H9 (cell line): ENCODE data around the gene CAVIN2. TPM values are rescaled to one million over a fixed set of nuclear protein-coding genes. Genes with fewer than 3 reads are reported as not detected.

Experiments
- DNase-seq: peaks from one replicate; pipeline ENCODE4 v3.0.0-alpha.2; 2017
- H2AFZ ChIP-seq: one replicate; pipeline ENCODE4 v1.6.1; 2013; ENCODE audit warnings: mild to moderate bottlenecking, low read length, control low read depth, moderate library complexity
- H2AK5ac ChIP-seq: 2 replicates; pipeline ENCODE4 v1.6.1; 2013; ENCODE audit warnings: low read length, control low read depth, mixed read lengths; ENCODE audit not compliant: insufficient read length
- H2BK120ac ChIP-seq: one replicate; pipeline ENCODE4 v1.6.1; 2013; ENCODE audit warnings: low read depth, mild to moderate bottlenecking, low read length, control low read depth, inconsistent platforms; ENCODE audit not compliant: poor library complexity, severe bottlenecking
- H2BK12ac ChIP-seq: 2 replicates; pipeline ENCODE4 v1.6.1; 2013; ENCODE audit warnings: low read length, control low read depth, mixed read lengths, low read depth; ENCODE audit not compliant: insufficient read length
- H2BK15ac ChIP-seq: 2 replicates; pipeline ENCODE4 v1.6.1; 2013; ENCODE audit warnings: low read depth, low read length, control low read depth
- H2BK20ac ChIP-seq: one replicate; pipeline ENCODE4 v1.6.1; 2013; ENCODE audit warnings: low read depth, mild to moderate bottlenecking, low read length, control low read depth, inconsistent platforms; ENCODE audit not compliant: poor library complexity, severe bottlenecking
- H2BK5ac ChIP-seq: 2 replicates; pipeline ENCODE4 v1.6.1; 2013; ENCODE audit warnings: low read length, control low read depth, mixed read lengths; ENCODE audit not compliant: insufficient read length
- H3K14ac ChIP-seq: 2 replicates; pipeline ENCODE4 v1.6.1; 2013; ENCODE audit warnings: low read length, control low read depth; ENCODE audit not compliant: insufficient read depth
- H3K18ac ChIP-seq: 2 replicates; pipeline ENCODE4 v1.6.1; 2013; ENCODE audit warnings: low read depth, mild to moderate bottlenecking, mixed read lengths, low read length, control low read depth; ENCODE audit not compliant: insufficient read length
- H3K23ac ChIP-seq: 2 replicates; pipeline ENCODE4 v1.6.1; 2013; ENCODE audit warnings: low read length, control low read depth, mixed read lengths, low read depth; ENCODE audit not compliant: insufficient read length
- H3K23me2 ChIP-seq: 2 replicates; pipeline ENCODE4 v1.6.1; 2013; ENCODE audit warnings: low read depth, mild to moderate bottlenecking, mixed read lengths, low read length, control low read depth; ENCODE audit not compliant: insufficient read length, poor library complexity, severe bottlenecking
- H3K27ac ChIP-seq: 2 replicates; pipeline ENCODE4 v1.5.1; 2013; ENCODE audit warnings: low read length, control low read depth, mixed read lengths, low read depth; ENCODE audit not compliant: insufficient read length
- H3K27me3 ChIP-seq: 2 replicates; pipeline ENCODE4 v1.6.1; 2013; ENCODE audit warnings: low read length, control low read depth, inconsistent platforms; ENCODE audit not compliant: insufficient read depth
- H3K4ac ChIP-seq: 2 replicates; pipeline ENCODE4 v1.6.1; 2013; ENCODE audit warnings: low read depth, mild to moderate bottlenecking, control low read depth, inconsistent platforms, low read length, moderate library complexity
- H3K4me1 ChIP-seq: 2 replicates; pipeline ENCODE4 v1.6.1; 2013; ENCODE audit warnings: low read length, control low read depth, inconsistent platforms; ENCODE audit not compliant: insufficient read depth
- H3K4me2 ChIP-seq: 2 replicates; pipeline ENCODE4 v1.6.1; 2013; ENCODE audit warnings: low read length, control low read depth, mixed read lengths; ENCODE audit not compliant: insufficient read length, insufficient read depth
- H3K56ac ChIP-seq: 2 replicates; pipeline ENCODE4 v1.6.1; 2013; ENCODE audit warnings: low read depth, mild to moderate bottlenecking, mixed read lengths, low read length, control low read depth; ENCODE audit not compliant: insufficient read length
- H3K79me1 ChIP-seq: 2 replicates; pipeline ENCODE4 v1.6.1; 2013; ENCODE audit warnings: low read depth, mild to moderate bottlenecking, moderate library complexity, low read length, control low read depth, inconsistent platforms; ENCODE audit not compliant: insufficient read depth, poor library complexity, severe bottlenecking
- H3K79me2 ChIP-seq: 2 replicates; pipeline ENCODE4 v1.6.1; 2013; ENCODE audit warnings: low read length, control low read depth, inconsistent platforms; ENCODE audit not compliant: insufficient read depth
- H3K9ac ChIP-seq: 2 replicates; pipeline ENCODE4 v1.6.1; 2013; ENCODE audit warnings: low read length, control low read depth, mixed read lengths; ENCODE audit not compliant: insufficient read length; ENCODE audit errors: extremely low read depth
- H3K9me3 ChIP-seq: one replicate; pipeline ENCODE4 v1.6.1; 2013; ENCODE audit warnings: low read depth, low read length, inconsistent platforms; ENCODE audit not compliant: control insufficient read depth
- H3T11ph ChIP-seq: one replicate; pipeline ENCODE4 v1.6.1; 2013; ENCODE audit warnings: mild to moderate bottlenecking, low read length, control low read depth, inconsistent platforms
- H4K20me1 ChIP-seq: one replicate; pipeline ENCODE4 v1.6.1; 2013; ENCODE audit not compliant: control insufficient read depth, insufficient read length, insufficient read depth
- H4K5ac ChIP-seq: 2 replicates; pipeline ENCODE4 v1.6.1; 2013; ENCODE audit warnings: low read depth, mild to moderate bottlenecking, mixed read lengths, low read length, control low read depth; ENCODE audit not compliant: insufficient read length
- H4K8ac ChIP-seq: replicated peaks from 2 replicates; pipeline ENCODE4 v1.6.1; 2013; ENCODE audit warnings: low read length, control low read depth, mixed read lengths, low read depth; ENCODE audit not compliant: insufficient read length
- H4K91ac ChIP-seq: 2 replicates; pipeline ENCODE4 v1.6.1; 2013; ENCODE audit warnings: low read depth, mild to moderate bottlenecking, moderate library complexity, mixed read lengths, low read length, control low read depth; ENCODE audit not compliant: insufficient read length
- H3K27ac Mint-ChIP-seq, 3 experiments: 2 replicates in 2 of 3; 3 replicates in 1 of 3; pipeline ENCODE4 v1.8.0; 2020 to 2021; ENCODE audit warnings: mixed read lengths in 3 of 3, mild to moderate bottlenecking in 1 of 3, moderate library complexity in 1 of 3
- H3K27me3 Mint-ChIP-seq: 2 replicates; pipeline ENCODE4 v1.8.0; 2021; ENCODE audit warnings: low read depth, mild to moderate bottlenecking, moderate library complexity, mixed read lengths
- H3K36me3 Mint-ChIP-seq, 3 experiments: 2 replicates in 2 of 3; 3 replicates in 1 of 3; pipeline ENCODE4 v1.8.0; 2020 to 2021; ENCODE audit warnings: low read depth in 3 of 3, mixed read lengths in 3 of 3; ENCODE audit not compliant: insufficient read depth in 1 of 3
- H3K4me1 Mint-ChIP-seq, 2 experiments: 2 replicates each; pipeline ENCODE4 v1.8.0; 2020; ENCODE audit warnings: mixed read lengths in 2 of 2
- H3K4me3 Mint-ChIP-seq, 2 experiments: 2 replicates in 1 of 2; 3 replicates in 1 of 2; pipeline ENCODE4 v1.8.0; 2020 to 2021; ENCODE audit warnings: mild to moderate bottlenecking in 2 of 2, mixed read lengths in 2 of 2, moderate library complexity in 1 of 2
- H3K9me3 Mint-ChIP-seq, 2 experiments: 2 replicates in 1 of 2; 3 replicates in 1 of 2; pipeline ENCODE4 v1.8.0; 2020; ENCODE audit warnings: mild to moderate bottlenecking in 2 of 2, mixed read lengths in 2 of 2, moderate library complexity in 1 of 2
- CTCF ChIP-seq: fragments of 200-600 bp; sonication (generic); conservative IDR thresholded peaks from 3 replicates; pipeline ENCODE4 v1.8.0; 2021; ENCODE audit warnings: antibody characterized with exemption, mild to moderate bottlenecking
- WGBS: extraction: QIAGEN DNeasy Blood & Tissue Kit; methylation state at CpG from one replicate; pipeline ENCODE4 v1.1.7; 2013; ENCODE audit warnings: missing lambda C conversion rate, low lambda C conversion rate, mixed read lengths; ENCODE audit not compliant: insufficient read length; ENCODE audit errors: extremely low coverage; 5-methylcytosine and 5-hydroxymethylcytosine counted together
- total RNA-seq: library from RNA; stranded (reverse); gene quantifications from 2 replicates; pipeline ENCODE4 v1.2.1, GENCODE V29; 2021

CAVIN2 gene
- total RNA-seq, 1 experiment from 2014 or later, result not detected

- Histone ChIP-seq H3K9ac (no peak overlapping the region), H3K4me2 (no peak overlapping the region), H3K56ac (no peak overlapping the region), H2AK5ac (no peak overlapping the region), H4K20me1 (no peaks in the 10 kb centered on the region), H3K4ac (no peak overlapping the region), H3K79me1 (no peaks in the 10 kb centered on the region), H2BK12ac (no peak overlapping the region), H3K23me2 (no peaks in the 10 kb centered on the region), H3K27ac (no peak overlapping the region), H3K14ac (no peak overlapping the region), H2BK15ac (no peak overlapping the region), H2BK120ac (no peak overlapping the region), H3K79me2 (no peaks in the 10 kb centered on the region), H3K9me3 (no peaks in the 10 kb centered on the region), H4K8ac (no peak overlapping the region), H3K18ac (no peak overlapping the region), H3T11ph (no peak overlapping the region), H2BK5ac (no peak overlapping the region), H3K23ac (no peak overlapping the region), H4K5ac (no peak overlapping the region), H3K4me1 (no peaks in the 10 kb centered on the region), H4K91ac (no peak overlapping the region), H2AFZ (no peak overlapping the region), H3K27me3 (no peaks in the 10 kb centered on the region), H2BK20ac (no peak overlapping the region)
- peak; percentile 33; the same call in 2 of the 3 replicates for TF ChIP-seq CTCF
- no peaks in the 10 kb centered on the region for H3K9me3 Mint-ChIP-seq
- WGBS, result no CpG with 5 or more reads among the region's 7 CpGs
- peaks cover 1% of the 10 kb centered on the region; the same call in 1 of the 2 replicates for H3K27me3 Mint-ChIP-seq
- H3K27ac Mint-ChIP-seq, result peak overlapping the region in 1 of 3 experiments; percentile 5; a peak in 1 of 7 replicates
- H3K4me3 Mint-ChIP-seq, result no peak overlapping the region
- no peak for DNase-seq
- H3K36me3 Mint-ChIP-seq, result no peaks in the 10 kb centered on the region
- H3K4me1 Mint-ChIP-seq, result peaks cover 11 to 14% of the 10 kb centered on the region in 2 experiments
These were observed 6.7 kb downstream of the CAVIN2 start for GRCh38 chr2:191839918-191840804.
